ENCODE measurements around the gene ZNF366.

DNA sequence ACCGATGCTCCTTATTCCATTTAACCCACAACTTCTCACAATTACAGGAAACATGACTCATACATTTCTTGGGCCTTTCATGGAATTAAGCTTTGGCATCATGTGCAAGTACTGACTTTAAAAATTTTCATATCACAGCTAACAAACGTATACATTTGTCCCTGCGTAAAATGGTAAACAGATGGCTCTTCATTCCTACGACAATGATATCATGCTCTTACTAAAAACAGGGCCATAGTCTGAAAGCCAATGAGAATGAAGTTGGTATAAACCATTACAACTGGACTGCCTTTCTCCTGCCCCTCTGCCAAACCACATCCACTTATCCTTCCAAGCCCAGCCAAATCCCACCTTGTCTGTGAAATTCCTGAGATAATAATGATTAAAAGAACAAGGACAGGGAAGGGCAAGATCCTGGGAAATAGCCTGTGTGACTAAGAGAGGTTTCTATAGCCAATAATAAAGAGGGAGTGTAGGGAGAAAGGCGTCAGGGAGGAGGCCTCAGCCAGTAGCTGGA lies 44.9 kb upstream of the ZNF366 start:
- TF ChIP-seq EZH2phosphoT487 (IDR thresholded peaks at IDR 0.05; ENCODE audit: insufficient read depth, low read depth), result no peak
- TF ChIP-seq EZH2 (IDR thresholded peaks at IDR 0.05; ENCODE audit: insufficient read depth, poor library complexity, severe bottlenecking), result no peak
